ENCODE data around the gene JAG1.

DNA sequence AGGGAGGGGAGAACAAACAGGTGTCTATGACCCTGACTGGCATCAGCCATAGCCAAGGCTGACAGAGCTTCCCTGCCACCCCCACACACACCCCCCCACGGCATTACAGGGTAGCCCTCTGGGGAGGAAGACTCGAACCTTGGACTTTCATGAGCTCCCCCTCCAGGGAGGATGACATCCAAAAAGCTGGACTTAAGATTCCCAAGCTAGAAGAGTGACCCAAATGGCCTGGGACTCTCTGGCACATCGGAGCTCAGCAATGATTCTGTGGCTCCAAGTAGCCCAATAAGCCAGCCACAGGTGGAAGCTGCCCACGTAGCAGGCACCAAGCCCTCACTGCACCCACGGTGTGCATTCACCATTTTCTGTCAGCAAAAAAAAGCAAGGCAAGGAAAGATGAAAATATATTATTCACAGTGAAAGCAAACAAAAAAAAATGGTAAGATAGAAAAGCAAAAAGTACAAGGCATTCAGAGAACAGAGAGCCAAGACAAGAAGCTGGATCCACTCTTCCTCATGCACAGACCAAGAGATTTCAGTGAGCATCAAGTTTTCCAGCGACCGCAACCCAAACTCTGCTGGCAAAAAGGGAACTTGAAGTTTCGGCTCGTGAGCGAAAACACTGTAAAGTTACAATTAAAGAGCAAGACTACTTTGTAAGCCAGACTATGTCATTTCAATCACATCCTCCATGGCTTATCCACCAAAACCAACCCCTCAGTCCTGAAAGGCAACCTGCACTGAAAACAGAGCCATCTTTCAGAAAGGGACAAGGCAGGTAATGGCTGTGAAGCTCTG, 10.9 kb downstream of the JAG1 start:
- TF ChIP-seq, protein P1, sequence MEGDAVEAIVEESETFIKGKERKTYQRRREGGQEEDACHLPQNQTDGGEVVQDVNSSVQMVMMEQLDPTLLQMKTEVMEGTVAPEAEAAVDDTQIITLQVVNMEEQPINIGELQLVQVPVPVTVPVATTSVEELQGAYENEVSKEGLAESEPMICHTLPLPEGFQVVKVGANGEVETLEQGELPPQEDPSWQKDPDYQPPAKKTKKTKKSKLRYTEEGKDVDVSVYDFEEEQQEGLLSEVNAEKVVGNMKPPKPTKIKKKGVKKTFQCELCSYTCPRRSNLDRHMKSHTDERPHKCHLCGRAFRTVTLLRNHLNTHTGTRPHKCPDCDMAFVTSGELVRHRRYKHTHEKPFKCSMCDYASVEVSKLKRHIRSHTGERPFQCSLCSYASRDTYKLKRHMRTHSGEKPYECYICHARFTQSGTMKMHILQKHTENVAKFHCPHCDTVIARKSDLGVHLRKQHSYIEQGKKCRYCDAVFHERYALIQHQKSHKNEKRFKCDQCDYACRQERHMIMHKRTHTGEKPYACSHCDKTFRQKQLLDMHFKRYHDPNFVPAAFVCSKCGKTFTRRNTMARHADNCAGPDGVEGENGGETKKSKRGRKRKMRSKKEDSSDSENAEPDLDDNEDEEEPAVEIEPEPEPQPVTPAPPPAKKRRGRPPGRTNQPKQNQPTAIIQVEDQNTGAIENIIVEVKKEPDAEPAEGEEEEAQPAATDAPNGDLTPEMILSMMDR (IDR thresholded peaks at IDR 0.05; ENCODE audit: borderline replicate concordance, extremely low read depth, low read length, poor library complexity, severe bottlenecking): no peak
- TF ChIP-seq EZH2 (IDR thresholded peaks at IDR 0.05; ENCODE audit: borderline replicate concordance, low read depth, low read length, severe bottlenecking): no peak
